Nephron progenitor cell (in vitro differentiated cells): Measurements from ENCODE around the gene BUB3.
A peak's percentile ranks its signal among the peaks of the same experiment; 100 is the strongest.
"Not testable (repeated sequence)": the region's sequence is repeated elsewhere in the genome, so short reads cannot be mapped to it uniquely, and the experiment has no call there.

Experiments
- DNase-seq: peaks from one replicate; pipeline ENCODE4 v3.0.0; 2021
- H3K27ac Mint-ChIP-seq: 2 replicates; pipeline ENCODE4 v1.8.0; 2021; ENCODE audit warnings: mild to moderate bottlenecking, moderate library complexity, mixed read lengths
- H3K27me3 Mint-ChIP-seq: 2 replicates; pipeline ENCODE4 v1.8.0; 2021; ENCODE audit warnings: mild to moderate bottlenecking, low read depth, mixed read lengths; ENCODE audit not compliant: poor library complexity
- H3K36me3 Mint-ChIP-seq: 2 replicates; pipeline ENCODE4 v1.8.0; 2021; ENCODE audit warnings: low read depth, mixed read lengths
- H3K4me1 Mint-ChIP-seq: 2 replicates; pipeline ENCODE4 v1.8.0; 2021; ENCODE audit warnings: mixed read lengths
- H3K4me3 Mint-ChIP-seq: 2 replicates; pipeline ENCODE4 v1.8.0; 2021; ENCODE audit warnings: mild to moderate bottlenecking, moderate library complexity, mixed read lengths
- H3K9me3 Mint-ChIP-seq: 2 replicates; pipeline ENCODE4 v1.8.0; 2021; ENCODE audit warnings: mild to moderate bottlenecking, moderate library complexity, mixed read lengths
- TF ChIP-seq, protein P1 (sequence below): fragments of 200-600 bp; sonication (generic); IDR thresholded peaks from 2 replicates; pipeline ENCODE4 v1.5.0; 2021; ENCODE audit warnings: antibody characterized with exemption

The BUB3 gene

GRCh38 chr10:123170961-123171360, 16.8 kb downstream of the BUB3 start:
- peaks cover 52% of the 10 kb centered on the region for H3K36me3 Mint-ChIP-seq

DNA sequence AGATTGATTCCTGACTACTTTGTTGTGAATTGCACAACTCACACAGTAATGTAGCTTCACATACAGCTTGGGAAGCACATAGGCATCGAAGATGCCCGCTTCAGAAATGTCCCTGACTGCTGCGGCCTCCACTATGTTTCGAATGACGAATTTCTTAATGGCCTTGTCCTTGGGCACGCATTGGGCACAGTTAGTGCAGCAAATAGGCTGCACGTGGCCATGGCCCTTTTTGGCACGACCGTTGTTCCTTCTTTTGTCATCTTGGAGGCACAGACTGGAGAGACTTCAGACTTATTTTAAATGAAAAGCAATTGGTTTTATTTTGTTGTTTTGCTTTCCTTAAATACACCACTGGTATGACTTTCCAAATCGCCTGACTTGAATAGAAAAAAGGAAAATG, 17.4 kb downstream of the BUB3 start:
- not testable (repeated sequence) for H3K9me3 Mint-ChIP-seq, H3K27ac Mint-ChIP-seq, H3K27me3 Mint-ChIP-seq, DNase-seq, H3K4me3 Mint-ChIP-seq
- peaks cover 11% of the 10 kb centered on the region for H3K4me1 Mint-ChIP-seq
- peaks cover 55% of the 10 kb centered on the region for H3K36me3 Mint-ChIP-seq

More at GRCh38 chr10:123170961-123171360, 16.8 kb downstream of the BUB3 start:
- no peaks in the 10 kb centered on the region for H3K27me3 Mint-ChIP-seq
- no peaks in the 10 kb centered on the region for H3K9me3 Mint-ChIP-seq
- H3K4me1 Mint-ChIP-seq = peaks cover 11% of the 10 kb centered on the region
- H3K27ac Mint-ChIP-seq = no peak overlapping the region
- DNase-seq = no peak
- TF ChIP-seq, protein P1, sequence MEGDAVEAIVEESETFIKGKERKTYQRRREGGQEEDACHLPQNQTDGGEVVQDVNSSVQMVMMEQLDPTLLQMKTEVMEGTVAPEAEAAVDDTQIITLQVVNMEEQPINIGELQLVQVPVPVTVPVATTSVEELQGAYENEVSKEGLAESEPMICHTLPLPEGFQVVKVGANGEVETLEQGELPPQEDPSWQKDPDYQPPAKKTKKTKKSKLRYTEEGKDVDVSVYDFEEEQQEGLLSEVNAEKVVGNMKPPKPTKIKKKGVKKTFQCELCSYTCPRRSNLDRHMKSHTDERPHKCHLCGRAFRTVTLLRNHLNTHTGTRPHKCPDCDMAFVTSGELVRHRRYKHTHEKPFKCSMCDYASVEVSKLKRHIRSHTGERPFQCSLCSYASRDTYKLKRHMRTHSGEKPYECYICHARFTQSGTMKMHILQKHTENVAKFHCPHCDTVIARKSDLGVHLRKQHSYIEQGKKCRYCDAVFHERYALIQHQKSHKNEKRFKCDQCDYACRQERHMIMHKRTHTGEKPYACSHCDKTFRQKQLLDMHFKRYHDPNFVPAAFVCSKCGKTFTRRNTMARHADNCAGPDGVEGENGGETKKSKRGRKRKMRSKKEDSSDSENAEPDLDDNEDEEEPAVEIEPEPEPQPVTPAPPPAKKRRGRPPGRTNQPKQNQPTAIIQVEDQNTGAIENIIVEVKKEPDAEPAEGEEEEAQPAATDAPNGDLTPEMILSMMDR = no peak
- no peak overlapping the region for H3K4me3 Mint-ChIP-seq

- Mint-ChIP-seq H3K4me3 (no peak overlapping the region), H3K36me3 (peaks cover 60% of the 10 kb centered on the region), H3K27me3 (no peaks in the 10 kb centered on the region), H3K9me3 (peaks cover 9% of the 10 kb centered on the region), H3K4me1 (peaks cover 11% of the 10 kb centered on the region), H3K27ac (peak overlapping the region; percentile 69)
- no peak for DNase-seq
- TF ChIP-seq, protein P1 = no peak
These were observed 21.5 kb downstream of the BUB3 start for GRCh38 chr10:123175389-123176387.

GRCh38 chr10:123178390-123178789, 24.2 kb downstream of the BUB3 start:
- not testable (repeated sequence) for H3K27me3 Mint-ChIP-seq, DNase-seq, H3K27ac Mint-ChIP-seq, H3K4me3 Mint-ChIP-seq
- Mint-ChIP-seq H3K4me1 (peaks cover 11% of the 10 kb centered on the region), H3K36me3 (peaks cover 64% of the 10 kb centered on the region), H3K9me3 (peaks cover 23% of the 10 kb centered on the region)

DNA sequence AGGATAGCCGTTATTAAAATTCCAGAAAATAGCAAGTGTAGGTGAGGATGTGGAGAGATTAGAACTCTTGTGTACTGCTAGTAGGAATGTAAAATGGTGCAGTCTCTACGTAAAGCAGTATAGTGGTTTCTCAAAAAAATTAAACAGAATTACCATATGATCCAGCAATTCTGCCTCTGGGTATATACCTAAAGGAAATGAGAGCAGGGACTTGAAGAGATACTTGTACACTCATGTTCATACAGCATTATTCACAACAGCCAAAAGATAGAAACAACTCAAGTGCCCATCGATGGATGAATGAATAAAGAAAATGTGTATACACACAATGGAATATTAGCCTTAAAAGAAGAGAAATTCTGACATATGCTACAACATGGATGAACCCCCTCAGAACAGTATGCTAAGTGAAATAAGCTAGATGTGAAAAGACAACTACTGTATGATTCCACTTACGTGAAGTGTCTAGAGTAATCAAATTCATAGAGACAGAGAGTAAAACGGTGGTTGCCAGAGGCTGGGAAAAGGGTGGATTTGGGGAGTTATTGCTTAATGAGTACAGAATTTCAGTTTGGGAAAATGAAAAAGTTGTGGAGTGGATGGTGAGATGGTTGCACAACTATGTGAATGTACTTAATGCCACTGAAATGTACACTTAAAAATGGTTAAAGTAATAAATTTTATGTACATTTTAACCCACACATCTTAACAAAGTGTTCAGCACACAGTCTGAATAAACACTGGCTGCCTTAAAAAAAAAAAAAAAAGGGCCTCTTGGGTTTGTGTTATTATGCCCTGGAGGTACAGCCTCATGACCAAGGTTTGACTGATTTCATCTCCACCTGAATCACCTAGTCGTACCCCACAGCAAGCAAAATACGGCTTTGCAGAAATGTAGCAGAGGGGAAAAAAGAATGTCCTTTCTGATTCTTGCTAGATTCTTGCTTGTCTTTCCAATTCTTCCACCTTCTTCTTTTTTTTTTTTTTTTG, 26.2 kb downstream of the BUB3 start:
- Mint-ChIP-seq H3K36me3 (peaks cover 71% of the 10 kb centered on the region), H3K4me3 (no peak overlapping the region), H3K9me3 (peaks cover 43% of the 10 kb centered on the region), H3K27me3 (peaks cover 3% of the 10 kb centered on the region), H3K4me1 (no peaks in the 10 kb centered on the region), H3K27ac (no peak overlapping the region)
- DNase-seq = no peak
- TF ChIP-seq, protein P1 = no peak

DNA sequence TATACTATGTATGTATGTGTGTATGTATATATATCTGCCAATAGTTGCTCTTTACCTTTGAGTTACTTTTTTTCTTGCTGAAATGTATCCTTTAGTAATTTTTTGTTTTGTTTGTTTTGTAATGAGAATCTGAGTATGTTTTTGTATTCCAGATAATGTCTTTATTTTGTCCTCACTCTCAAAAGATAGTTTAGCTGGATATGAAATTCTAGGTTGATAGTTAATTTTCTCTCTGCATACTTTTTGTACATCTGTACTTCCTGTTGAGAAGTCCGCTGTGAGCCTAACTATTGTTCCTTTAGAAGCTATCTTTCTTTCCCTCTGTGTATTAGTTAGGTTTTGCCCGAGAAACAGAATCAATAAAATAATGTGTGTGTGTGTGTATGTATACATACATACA, 29.5 kb downstream of the BUB3 start:
- H3K36me3 Mint-ChIP-seq = peaks cover 56% of the 10 kb centered on the region
- H3K4me1 Mint-ChIP-seq = no peaks in the 10 kb centered on the region
- peaks cover 46% of the 10 kb centered on the region for H3K9me3 Mint-ChIP-seq
- TF ChIP-seq, protein P1 = no peak
- peaks cover 3% of the 10 kb centered on the region for H3K27me3 Mint-ChIP-seq
- no peak overlapping the region for H3K27ac Mint-ChIP-seq
- no peak overlapping the region for H3K4me3 Mint-ChIP-seq
- no peak for DNase-seq
